Measurements from ENCODE around the gene MICALL2.

Gene MICALL2

GRCh38 chr7:1433128-1433920, 25.9 kb downstream of the MICALL2 start:
- H3F3A ChIP-seq (ENCODE audit: low read depth) = no peaks in the 10 kb centered on the region
- H3K4me3 ChIP-seq (ENCODE audit: low read length, poor library complexity, severe bottlenecking) = no peak overlapping the region
- H4K20me1 ChIP-seq (ENCODE audit: insufficient read depth, low read length, poor library complexity, severe bottlenecking) = no peaks in the 10 kb centered on the region
- no peaks in the 10 kb centered on the region for H3K9me3 ChIP-seq (ENCODE audit: insufficient read depth, low read depth, low read length)
- H3K79me2 ChIP-seq (ENCODE audit: insufficient read depth, low read length) = no peaks in the 10 kb centered on the region
- no peaks in the 10 kb centered on the region for H3K9me2 ChIP-seq (replicated peaks; ENCODE audit: low read depth, low read length)
- H3K36me3 ChIP-seq (ENCODE audit: insufficient read depth, low read length) = no peaks in the 10 kb centered on the region
- no peak overlapping the region for H2AFZ ChIP-seq (ENCODE audit: low read length)
- no peaks in the 10 kb centered on the region for H3K4me1 ChIP-seq (ENCODE audit: insufficient read depth, low read length, poor library complexity, severe bottlenecking)
- no peak overlapping the region for H3K9ac ChIP-seq (ENCODE audit: low read depth, low read length, poor library complexity, severe bottlenecking)
- TF ChIP-seq CTCF (conservative IDR thresholded peaks at IDR 0.05; ENCODE audit: low read length) (no peak), EZH2phosphoT487 (IDR thresholded peaks at IDR 0.05; ENCODE audit: borderline replicate concordance) (no peak)
- no peak overlapping the region for H3K4me2 ChIP-seq (ENCODE audit: low read depth, low read length, poor library complexity, severe bottlenecking)
- no peaks in the 10 kb centered on the region for H3K27me3 ChIP-seq (ENCODE audit: insufficient read depth, low read length, poor library complexity, severe bottlenecking)

GRCh38 chr7:1432411-1433082, 26.7 kb downstream of the MICALL2 start:
- no peak overlapping the region for H3K4me2 ChIP-seq (ENCODE audit: low read depth, low read length, poor library complexity, severe bottlenecking)
- no peaks in the 10 kb centered on the region for H3K27me3 ChIP-seq (ENCODE audit: insufficient read depth, low read length, poor library complexity, severe bottlenecking)
- TF ChIP-seq CTCF (conservative IDR thresholded peaks at IDR 0.05; ENCODE audit: low read length) (peak; percentile 85), EZH2phosphoT487 (IDR thresholded peaks at IDR 0.05; ENCODE audit: borderline replicate concordance) (no peak)

GRCh38 chr7:1431634-1432380, 27.5 kb downstream of the MICALL2 start:
- Histone ChIP-seq H3K4me3 (ENCODE audit: low read length, poor library complexity, severe bottlenecking) (no peak overlapping the region), H3K4me2 (ENCODE audit: low read depth, low read length, poor library complexity, severe bottlenecking) (no peak overlapping the region), H3K4me1 (ENCODE audit: insufficient read depth, low read length, poor library complexity, severe bottlenecking) (no peaks in the 10 kb centered on the region), H3K9me2 (replicated peaks; ENCODE audit: low read depth, low read length) (no peaks in the 10 kb centered on the region), H2AFZ (ENCODE audit: low read length) (no peak overlapping the region), H3K36me3 (ENCODE audit: insufficient read depth, low read length) (no peaks in the 10 kb centered on the region), H3K27me3 (ENCODE audit: insufficient read depth, low read length, poor library complexity, severe bottlenecking) (no peaks in the 10 kb centered on the region), H4K20me1 (ENCODE audit: insufficient read depth, low read length, poor library complexity, severe bottlenecking) (no peaks in the 10 kb centered on the region), H3F3A (ENCODE audit: low read depth) (no peaks in the 10 kb centered on the region), H3K9me3 (ENCODE audit: insufficient read depth, low read depth, low read length) (no peaks in the 10 kb centered on the region), H3K9ac (ENCODE audit: low read depth, low read length, poor library complexity, severe bottlenecking) (no peak overlapping the region), H3K79me2 (ENCODE audit: insufficient read depth, low read length) (no peaks in the 10 kb centered on the region)
- no peak for TF ChIP-seq CTCF (conservative IDR thresholded peaks at IDR 0.05; ENCODE audit: low read length)
- no peak for TF ChIP-seq EZH2phosphoT487 (IDR thresholded peaks at IDR 0.05; ENCODE audit: borderline replicate concordance)

More at GRCh38 chr7:1432411-1433082, 26.7 kb downstream of the MICALL2 start:
- no peaks in the 10 kb centered on the region for H3K36me3 ChIP-seq (ENCODE audit: insufficient read depth, low read length)
- H4K20me1 ChIP-seq (ENCODE audit: insufficient read depth, low read length, poor library complexity, severe bottlenecking) = no peaks in the 10 kb centered on the region
- no peaks in the 10 kb centered on the region for H3F3A ChIP-seq (ENCODE audit: low read depth)
- no peaks in the 10 kb centered on the region for H3K9me2 ChIP-seq (replicated peaks; ENCODE audit: low read depth, low read length)
- peak overlapping the region; percentile 12; the same call in 1 of the 2 replicates for H2AFZ ChIP-seq (ENCODE audit: low read length)
- no peaks in the 10 kb centered on the region for H3K4me1 ChIP-seq (ENCODE audit: insufficient read depth, low read length, poor library complexity, severe bottlenecking)
- H3K79me2 ChIP-seq (ENCODE audit: insufficient read depth, low read length) = no peaks in the 10 kb centered on the region
- H3K9ac ChIP-seq (ENCODE audit: low read depth, low read length, poor library complexity, severe bottlenecking) = no peak overlapping the region
- H3K9me3 ChIP-seq (ENCODE audit: insufficient read depth, low read depth, low read length) = no peaks in the 10 kb centered on the region
- H3K4me3 ChIP-seq (ENCODE audit: low read length, poor library complexity, severe bottlenecking) = no peak overlapping the region
